ENCODE measurements around the gene TDRD3.
A peak's percentile ranks its signal among the peaks of the same experiment; 100 is the strongest.
"Not testable (repeated sequence)": the region's sequence is repeated elsewhere in the genome, so short reads cannot be mapped to it uniquely, and the experiment has no call there.

The TDRD3 gene

GRCh38 chr13:60396783-60397703 lies at the start of gene TDRD3:
Gene TDRD3 (plus strand): TSS chr13:60397220. CDS start chr13:60397365, 145 bp downstream.
- DNase-seq (ENCODE audit: low spot score): peak; percentile 81

GRCh38 chr13:60347690-60348089 lies 49.3 kb upstream of the TDRD3 start:
- no peak for DNase-seq (ENCODE audit: low spot score)

- DNase-seq (ENCODE audit: low spot score): no peak
Observed at GRCh38 chr13:60348097-60348496, 48.9 kb upstream of the TDRD3 start.

GRCh38 chr13:60351326-60351725 lies 45.7 kb upstream of the TDRD3 start:
- DNase-seq (ENCODE audit: low spot score): no peak

GRCh38 chr13:60351855-60352615 lies 45.0 kb upstream of the TDRD3 start:
- no peak for DNase-seq (ENCODE audit: low spot score)

- no peak for DNase-seq (ENCODE audit: low spot score)
Observed at GRCh38 chr13:60352644-60353043, 44.4 kb upstream of the TDRD3 start.

- no peak for DNase-seq (ENCODE audit: low spot score)
Observed at GRCh38 chr13:60355056-60355455, 42.0 kb upstream of the TDRD3 start.

GRCh38 chr13:60356970-60357369 lies 40.0 kb upstream of the TDRD3 start:
- no peak for DNase-seq (ENCODE audit: low spot score)

- no peak for DNase-seq (ENCODE audit: low spot score)
Observed at GRCh38 chr13:60358453-60358852, 38.6 kb upstream of the TDRD3 start.

GRCh38 chr13:60363288-60363687 lies 33.7 kb upstream of the TDRD3 start:
- no peak for DNase-seq (ENCODE audit: low spot score)

GRCh38 chr13:60369242-60369641 lies 27.8 kb upstream of the TDRD3 start:
- DNase-seq (ENCODE audit: low spot score): no peak

GRCh38 chr13:60370343-60370742 lies 26.7 kb upstream of the TDRD3 start:
- DNase-seq (ENCODE audit: low spot score): no peak

GRCh38 chr13:60372141-60372540 lies 24.9 kb upstream of the TDRD3 start:
- no peak for DNase-seq (ENCODE audit: low spot score)

GRCh38 chr13:60379282-60379681 lies 17.7 kb upstream of the TDRD3 start:
- not testable (repeated sequence) for DNase-seq (ENCODE audit: low spot score)

GRCh38 chr13:60379837-60380565 lies 17.0 kb upstream of the TDRD3 start:
- no peak for DNase-seq (ENCODE audit: low spot score)

- DNase-seq (ENCODE audit: low spot score): no peak
Observed at GRCh38 chr13:60384911-60385310, 12.1 kb upstream of the TDRD3 start.

GRCh38 chr13:60386250-60386649 lies 10.8 kb upstream of the TDRD3 start:
- DNase-seq (ENCODE audit: low spot score): no peak

- no peak for DNase-seq (ENCODE audit: low spot score)
Observed at GRCh38 chr13:60392131-60392530, 4.9 kb upstream of the TDRD3 start.

GRCh38 chr13:60395971-60396782 lies 843 bp upstream of the TDRD3 start:
- DNase-seq (ENCODE audit: low spot score): peak; percentile 96

GRCh38 chr13:60397704-60398378 lies 821 bp downstream of the TDRD3 start:
- DNase-seq (ENCODE audit: low spot score): peak; percentile 53

- no peak for DNase-seq (ENCODE audit: low spot score)
Observed at GRCh38 chr13:60398379-60398891, 1.4 kb downstream of the TDRD3 start.

Data from hepatic stellate cell (primary cell).